Brain microvascular endothelial cell (primary cell): ENCODE measurements around the gene GPD1L.

Experiments used
- DNase-seq: peaks from one replicate; pipeline ENCODE4 v3.0.0-alpha.2; 2020
- H3K27ac ChIP-seq: fragments of 250-450 bp; sonication (Bioruptor Pico); 2 replicates; pipeline ENCODE4 v1.5.1; 2020; ENCODE audit warnings: mild to moderate bottlenecking, moderate library complexity
- H3K27me3 ChIP-seq: fragments of 250-450 bp; sonication (Bioruptor Pico); replicated peaks from 2 replicates; pipeline ENCODE4 v1.5.1; 2020; ENCODE audit warnings: mild to moderate bottlenecking
- H3K36me3 ChIP-seq: fragments of 250-450 bp; sonication (Bioruptor Pico); replicated peaks from 2 replicates; pipeline ENCODE4 v1.5.1; 2020; ENCODE audit warnings: mild to moderate bottlenecking
- H3K4me3 ChIP-seq: 2 replicates; pipeline ENCODE4 v1.5.1; 2011; ENCODE audit warnings: low read depth, mild to moderate bottlenecking, control low read depth, low read length, moderate library complexity
- in situ Hi-C: cut with HindIII; loops from 2 replicates; pipeline ENCODE4 v1.10.0; 2017; ENCODE audit warnings: low sequenced_read_pairs, low pct_ligation_motif_present
- TF ChIP-seq, protein P1 (sequence below): IDR thresholded peaks from 2 replicates; pipeline ENCODE4 v1.5.1; 2011; ENCODE audit warnings: low read depth, mild to moderate bottlenecking, moderate library complexity, low read length, control low read depth, inconsistent platforms; ENCODE audit errors: missing control alignments

The GPD1L gene

DNA sequence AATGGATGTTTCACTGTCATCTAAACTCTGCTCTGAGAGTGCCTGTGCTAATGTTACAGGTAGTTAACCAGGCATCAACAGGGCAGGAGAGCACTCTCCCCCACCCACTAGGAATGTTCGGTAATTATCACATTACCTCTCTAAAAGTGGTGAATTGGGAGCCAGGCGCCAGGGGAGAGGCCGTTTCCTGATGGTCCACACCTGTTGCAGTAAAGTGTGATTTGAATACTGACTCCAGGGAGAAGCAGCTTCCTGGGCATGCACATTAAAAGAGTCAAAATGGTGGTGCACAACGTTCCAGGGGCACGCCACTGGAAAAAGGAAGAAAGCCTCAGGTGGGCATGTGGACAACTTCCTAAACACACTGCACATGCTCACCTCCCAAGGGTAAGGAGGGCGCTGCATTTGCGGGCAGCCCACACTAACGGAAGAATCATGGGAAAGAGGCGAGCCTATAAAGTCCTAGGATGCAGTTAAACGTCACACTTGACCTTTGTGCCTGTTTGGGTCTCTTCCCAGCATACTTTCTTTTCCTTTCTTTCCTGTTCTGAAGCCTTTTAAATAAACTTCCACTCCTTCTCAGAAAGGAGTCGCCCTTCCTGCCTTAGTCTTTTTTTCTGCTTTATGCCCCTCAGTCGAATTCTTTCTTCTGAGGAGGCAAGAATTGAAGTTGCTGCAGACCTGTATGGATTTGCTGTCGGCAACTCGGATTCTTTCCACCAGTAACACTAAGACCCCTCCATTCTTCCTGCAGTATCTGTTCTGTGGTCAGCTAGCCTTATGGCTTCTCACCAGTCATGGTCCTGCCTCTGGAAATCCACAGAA is 28.9 kb upstream of the GPD1L start:
- H3K27me3 ChIP-seq: no peaks in the 10 kb centered on the region
- H3K27ac ChIP-seq: no peak overlapping the region
- no peaks in the 10 kb centered on the region for H3K36me3 ChIP-seq
- in situ Hi-C loops: no loop called here
- TF ChIP-seq, protein P1, sequence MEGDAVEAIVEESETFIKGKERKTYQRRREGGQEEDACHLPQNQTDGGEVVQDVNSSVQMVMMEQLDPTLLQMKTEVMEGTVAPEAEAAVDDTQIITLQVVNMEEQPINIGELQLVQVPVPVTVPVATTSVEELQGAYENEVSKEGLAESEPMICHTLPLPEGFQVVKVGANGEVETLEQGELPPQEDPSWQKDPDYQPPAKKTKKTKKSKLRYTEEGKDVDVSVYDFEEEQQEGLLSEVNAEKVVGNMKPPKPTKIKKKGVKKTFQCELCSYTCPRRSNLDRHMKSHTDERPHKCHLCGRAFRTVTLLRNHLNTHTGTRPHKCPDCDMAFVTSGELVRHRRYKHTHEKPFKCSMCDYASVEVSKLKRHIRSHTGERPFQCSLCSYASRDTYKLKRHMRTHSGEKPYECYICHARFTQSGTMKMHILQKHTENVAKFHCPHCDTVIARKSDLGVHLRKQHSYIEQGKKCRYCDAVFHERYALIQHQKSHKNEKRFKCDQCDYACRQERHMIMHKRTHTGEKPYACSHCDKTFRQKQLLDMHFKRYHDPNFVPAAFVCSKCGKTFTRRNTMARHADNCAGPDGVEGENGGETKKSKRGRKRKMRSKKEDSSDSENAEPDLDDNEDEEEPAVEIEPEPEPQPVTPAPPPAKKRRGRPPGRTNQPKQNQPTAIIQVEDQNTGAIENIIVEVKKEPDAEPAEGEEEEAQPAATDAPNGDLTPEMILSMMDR: no peak
- no peak for DNase-seq
- H3K4me3 ChIP-seq: no peak overlapping the region

DNA sequence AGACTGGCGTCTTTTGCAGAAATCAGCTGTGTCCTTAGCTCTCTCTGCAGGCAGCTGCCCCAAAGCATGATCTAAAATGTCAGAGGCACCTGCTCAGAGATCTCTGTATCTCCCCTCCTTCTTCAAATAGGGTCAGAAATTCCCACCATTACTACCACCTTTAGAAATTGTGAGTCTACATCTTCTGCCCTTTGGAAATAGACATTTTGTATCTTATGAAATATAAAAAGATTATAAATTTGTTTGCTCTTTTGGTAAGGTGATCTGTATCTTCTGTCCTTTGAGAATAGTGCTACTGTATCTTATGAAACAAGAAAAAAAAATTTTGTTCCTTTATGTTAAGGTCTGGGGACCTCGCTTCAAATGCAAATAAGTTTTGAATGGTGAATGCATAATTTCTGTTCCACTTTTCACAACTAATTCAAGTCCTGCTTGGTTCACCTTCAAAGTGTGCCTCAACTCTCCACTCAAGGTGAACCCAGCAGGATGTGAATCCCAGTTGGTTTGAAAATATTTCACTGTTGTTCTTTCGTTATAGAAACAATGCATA is 28.3 kb upstream of the GPD1L start:
- H3K27me3 ChIP-seq: no peaks in the 10 kb centered on the region
- TF ChIP-seq, protein P1: no peak
- DNase-seq: no peak
- H3K27ac ChIP-seq: no peak overlapping the region
- in situ Hi-C loops: no loop called here
- no peak overlapping the region for H3K4me3 ChIP-seq
- no peaks in the 10 kb centered on the region for H3K36me3 ChIP-seq

DNA sequence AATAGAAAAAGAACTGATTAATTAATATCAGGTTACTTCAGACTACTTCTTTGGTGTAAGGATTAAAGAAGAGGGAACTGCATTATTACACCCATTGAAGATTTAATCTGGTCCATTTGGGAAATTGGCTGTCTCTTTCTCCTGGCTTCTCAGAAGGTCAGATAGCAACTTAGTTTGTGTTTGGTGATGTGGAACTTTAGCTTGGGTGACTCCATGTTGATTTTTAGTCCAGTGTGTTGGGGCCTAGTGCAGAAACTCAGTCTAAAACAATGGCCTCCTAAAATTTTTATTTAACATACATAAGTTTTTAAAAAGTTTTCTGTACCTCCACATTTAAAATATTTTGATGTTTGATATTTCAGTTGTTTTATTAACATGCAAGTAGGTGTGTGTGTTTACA is 27.6 kb upstream of the GPD1L start:
- H3K36me3 ChIP-seq: no peaks in the 10 kb centered on the region
- TF ChIP-seq, protein P1: no peak
- no peaks in the 10 kb centered on the region for H3K27me3 ChIP-seq
- H3K4me3 ChIP-seq: no peak overlapping the region
- in situ Hi-C loops: no loop called here
- no peak for DNase-seq
- no peak overlapping the region for H3K27ac ChIP-seq

DNA sequence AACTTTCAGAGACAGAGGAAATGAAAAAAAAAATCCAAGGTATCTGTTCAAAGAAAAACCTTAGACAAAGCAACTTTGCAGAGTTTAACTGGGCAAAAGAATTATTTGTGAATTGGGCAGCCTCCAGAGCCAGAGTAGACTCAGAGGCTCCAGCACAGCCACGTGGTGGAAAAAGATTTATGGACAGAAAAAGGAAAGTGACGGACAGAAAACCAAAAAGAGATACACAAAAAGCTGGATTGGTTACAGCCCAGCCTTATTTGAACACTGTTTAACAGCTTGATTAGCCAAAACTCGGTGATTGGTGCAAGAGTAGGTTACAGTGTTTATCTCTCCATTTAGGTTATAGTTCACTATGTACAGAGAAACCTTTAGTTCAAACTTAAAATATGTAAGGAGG is 23.7 kb upstream of the GPD1L start:
- H3K27me3 ChIP-seq: no peaks in the 10 kb centered on the region
- no peak overlapping the region for H3K4me3 ChIP-seq
- H3K36me3 ChIP-seq: no peaks in the 10 kb centered on the region
- DNase-seq: no peak
- no peak overlapping the region for H3K27ac ChIP-seq
- TF ChIP-seq, protein P1: no peak
- in situ Hi-C loops: no loop called here

DNA sequence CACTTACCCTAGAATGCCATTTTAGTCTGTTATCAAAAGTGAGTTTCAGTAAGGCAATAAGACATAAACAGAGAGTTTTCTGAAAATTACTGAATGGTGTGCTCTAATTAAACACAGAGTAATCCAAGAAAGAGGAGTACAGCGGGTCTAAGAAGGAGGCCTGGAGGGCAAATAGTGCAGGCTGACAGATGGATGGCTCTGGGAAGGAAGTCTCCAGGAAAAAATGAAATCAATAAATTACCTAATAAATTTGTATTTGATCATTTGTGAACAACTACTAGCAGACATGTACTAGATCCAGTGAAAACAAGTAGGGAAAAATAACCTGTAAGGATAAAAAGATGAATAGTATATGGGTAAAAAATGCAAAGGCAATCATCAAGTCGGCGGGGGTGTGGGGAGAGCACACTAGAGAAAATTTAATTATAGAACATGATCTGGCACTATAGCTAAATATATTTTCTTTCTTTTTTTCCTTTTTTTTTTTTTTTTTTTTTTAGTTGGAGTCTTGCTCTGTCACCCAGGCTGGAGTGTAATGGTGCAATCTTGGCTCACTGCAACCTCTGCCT is 22.6 kb upstream of the GPD1L start:
- Histone ChIP-seq H3K36me3 (no peaks in the 10 kb centered on the region), H3K27ac (no peak overlapping the region), H3K27me3 (no peaks in the 10 kb centered on the region), H3K4me3 (no peak overlapping the region)
- in situ Hi-C loops: no loop called here
- TF ChIP-seq, protein P1: no peak
- DNase-seq: no peak
